ENCODE data around the gene PCCA.

DNA sequence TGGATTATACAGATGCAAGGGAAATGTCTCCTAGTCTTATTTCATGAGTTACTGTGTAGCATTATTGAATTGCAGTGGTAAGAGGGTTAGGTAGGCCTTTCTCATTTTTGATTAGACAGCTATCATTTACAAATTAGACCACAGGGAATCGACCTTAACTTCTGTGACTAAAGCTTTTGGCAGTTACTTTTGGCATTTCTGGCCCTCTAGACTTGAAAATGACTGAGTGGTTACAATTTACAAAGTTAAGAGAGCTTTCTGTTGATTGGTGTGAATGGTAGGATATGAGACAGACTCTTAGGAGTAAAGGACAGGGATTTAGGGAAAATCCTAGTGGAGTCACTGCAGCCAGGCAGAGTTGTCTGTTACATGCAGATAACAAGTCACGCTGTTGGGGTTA, 413.6 kb downstream of the PCCA start:
- no peak for TF ChIP-seq POLR2A (IDR thresholded peaks at IDR 0.05)
- TF ChIP-seq POLR2AphosphoS5 (IDR thresholded peaks at IDR 0.05): no peak
- TF ChIP-seq, protein P1, sequence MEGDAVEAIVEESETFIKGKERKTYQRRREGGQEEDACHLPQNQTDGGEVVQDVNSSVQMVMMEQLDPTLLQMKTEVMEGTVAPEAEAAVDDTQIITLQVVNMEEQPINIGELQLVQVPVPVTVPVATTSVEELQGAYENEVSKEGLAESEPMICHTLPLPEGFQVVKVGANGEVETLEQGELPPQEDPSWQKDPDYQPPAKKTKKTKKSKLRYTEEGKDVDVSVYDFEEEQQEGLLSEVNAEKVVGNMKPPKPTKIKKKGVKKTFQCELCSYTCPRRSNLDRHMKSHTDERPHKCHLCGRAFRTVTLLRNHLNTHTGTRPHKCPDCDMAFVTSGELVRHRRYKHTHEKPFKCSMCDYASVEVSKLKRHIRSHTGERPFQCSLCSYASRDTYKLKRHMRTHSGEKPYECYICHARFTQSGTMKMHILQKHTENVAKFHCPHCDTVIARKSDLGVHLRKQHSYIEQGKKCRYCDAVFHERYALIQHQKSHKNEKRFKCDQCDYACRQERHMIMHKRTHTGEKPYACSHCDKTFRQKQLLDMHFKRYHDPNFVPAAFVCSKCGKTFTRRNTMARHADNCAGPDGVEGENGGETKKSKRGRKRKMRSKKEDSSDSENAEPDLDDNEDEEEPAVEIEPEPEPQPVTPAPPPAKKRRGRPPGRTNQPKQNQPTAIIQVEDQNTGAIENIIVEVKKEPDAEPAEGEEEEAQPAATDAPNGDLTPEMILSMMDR (IDR thresholded peaks at IDR 0.05): no peak
